Subcutaneous adipose tissue (tissue), 4 donors: ENCODE data around the gene STAC3. TPM values are rescaled to one million over a fixed set of nuclear protein-coding genes. Genes with fewer than 3 reads are reported as not detected.

Source experiments
- total RNA-seq, 4 donors: library from RNA; depleted of rRNA; stranded (reverse); fragments of >200 nt; gene quantifications; one replicate each; pipeline ENCODE4 v1.1.0, GENCODE V29; 2016
- TF ChIP-seq, protein P1 (sequence below): fragments of 450-650 bp; IDR thresholded peaks from one replicate; pipeline ENCODE4 v1.5.1; 2016; ENCODE audit warnings: low read depth, mild to moderate bottlenecking, control low read depth, antibody characterized with exemption, moderate library complexity

The STAC3 gene
- total RNA-seq, 4 donors from 2014 or later = 2.2 to 7.8 (median 3.7) TPM

DNA sequence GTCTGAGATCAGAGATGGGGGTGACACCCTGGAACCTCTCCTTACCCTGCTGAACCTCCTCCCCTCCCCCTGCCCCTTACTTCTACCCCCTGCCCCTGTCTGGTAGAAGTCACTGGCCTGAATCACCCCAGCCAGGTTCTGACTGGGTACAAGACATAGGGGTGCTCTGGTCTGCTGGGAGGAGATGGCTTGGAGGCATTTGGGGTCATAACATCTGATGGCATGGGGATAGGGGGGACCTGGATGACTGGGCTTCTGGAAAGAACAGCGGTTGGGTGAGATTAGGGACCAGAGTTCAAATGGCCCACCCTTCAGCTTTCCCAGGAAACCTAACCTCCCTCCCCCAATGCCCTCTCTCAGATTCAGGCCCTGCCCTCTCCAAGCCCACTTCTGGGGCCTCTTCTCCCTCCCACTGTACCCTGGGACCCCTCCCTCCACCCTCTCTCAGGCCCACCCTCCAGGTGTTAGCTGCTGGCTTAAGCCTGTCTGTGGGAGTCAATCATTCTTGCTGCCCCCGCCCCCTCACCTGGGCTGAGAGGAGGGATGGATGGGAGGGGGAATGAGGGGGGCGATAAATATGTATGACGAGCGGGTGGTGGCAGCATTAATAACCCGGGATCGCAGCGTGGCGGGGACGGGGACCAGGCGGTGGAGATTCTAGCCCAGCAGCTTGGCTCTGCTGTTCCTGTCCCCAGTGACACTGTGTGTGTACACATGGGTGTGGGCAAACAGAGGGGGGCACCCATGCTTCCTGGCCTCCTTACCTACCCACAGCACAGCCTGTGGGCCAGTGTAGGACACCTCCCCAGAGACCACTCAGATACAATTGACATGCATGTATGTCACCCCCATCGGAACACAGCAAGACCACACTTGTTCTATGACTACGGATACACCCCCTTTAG is 28.4 kb downstream of the STAC3 start:
- TF ChIP-seq, protein P1, sequence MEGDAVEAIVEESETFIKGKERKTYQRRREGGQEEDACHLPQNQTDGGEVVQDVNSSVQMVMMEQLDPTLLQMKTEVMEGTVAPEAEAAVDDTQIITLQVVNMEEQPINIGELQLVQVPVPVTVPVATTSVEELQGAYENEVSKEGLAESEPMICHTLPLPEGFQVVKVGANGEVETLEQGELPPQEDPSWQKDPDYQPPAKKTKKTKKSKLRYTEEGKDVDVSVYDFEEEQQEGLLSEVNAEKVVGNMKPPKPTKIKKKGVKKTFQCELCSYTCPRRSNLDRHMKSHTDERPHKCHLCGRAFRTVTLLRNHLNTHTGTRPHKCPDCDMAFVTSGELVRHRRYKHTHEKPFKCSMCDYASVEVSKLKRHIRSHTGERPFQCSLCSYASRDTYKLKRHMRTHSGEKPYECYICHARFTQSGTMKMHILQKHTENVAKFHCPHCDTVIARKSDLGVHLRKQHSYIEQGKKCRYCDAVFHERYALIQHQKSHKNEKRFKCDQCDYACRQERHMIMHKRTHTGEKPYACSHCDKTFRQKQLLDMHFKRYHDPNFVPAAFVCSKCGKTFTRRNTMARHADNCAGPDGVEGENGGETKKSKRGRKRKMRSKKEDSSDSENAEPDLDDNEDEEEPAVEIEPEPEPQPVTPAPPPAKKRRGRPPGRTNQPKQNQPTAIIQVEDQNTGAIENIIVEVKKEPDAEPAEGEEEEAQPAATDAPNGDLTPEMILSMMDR = no peak

DNA sequence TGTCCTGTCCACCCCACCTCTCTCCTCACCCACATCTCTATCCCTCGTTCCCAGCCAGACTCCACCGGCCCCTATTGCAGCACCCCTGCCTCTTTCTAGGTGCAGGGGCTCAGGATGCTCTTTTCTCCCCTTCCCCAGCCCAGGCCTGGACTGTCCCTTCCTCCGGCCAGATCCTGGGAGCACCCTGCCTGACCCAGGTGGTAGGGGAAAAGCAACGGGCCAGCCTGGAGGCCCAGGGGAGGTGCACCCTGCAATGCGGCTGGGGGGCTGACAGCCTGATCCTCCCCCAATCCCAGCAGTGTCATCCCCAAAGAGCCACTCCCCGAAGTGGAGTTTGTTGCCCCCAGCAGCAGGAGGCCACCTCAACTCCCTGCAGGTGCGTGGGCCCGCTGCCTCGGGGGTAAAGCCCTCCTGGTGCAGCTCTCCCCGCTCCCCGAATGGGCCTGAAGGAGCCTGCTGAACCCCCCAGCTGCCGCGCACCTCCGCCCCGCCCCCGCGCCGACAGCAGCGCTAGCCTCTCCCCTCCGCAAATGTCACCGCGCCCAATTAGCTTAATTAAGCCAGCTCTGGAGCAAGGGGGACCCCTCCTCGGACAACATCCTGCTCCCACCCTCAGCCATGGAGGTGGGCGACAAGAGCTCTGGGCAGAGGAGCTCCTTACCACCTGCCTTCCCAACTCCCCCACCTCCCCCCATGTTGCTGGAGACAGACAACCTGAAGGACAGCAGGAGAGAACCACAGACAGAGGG is 29.6 kb downstream of the STAC3 start:
- TF ChIP-seq, protein P1 = no peak

DNA sequence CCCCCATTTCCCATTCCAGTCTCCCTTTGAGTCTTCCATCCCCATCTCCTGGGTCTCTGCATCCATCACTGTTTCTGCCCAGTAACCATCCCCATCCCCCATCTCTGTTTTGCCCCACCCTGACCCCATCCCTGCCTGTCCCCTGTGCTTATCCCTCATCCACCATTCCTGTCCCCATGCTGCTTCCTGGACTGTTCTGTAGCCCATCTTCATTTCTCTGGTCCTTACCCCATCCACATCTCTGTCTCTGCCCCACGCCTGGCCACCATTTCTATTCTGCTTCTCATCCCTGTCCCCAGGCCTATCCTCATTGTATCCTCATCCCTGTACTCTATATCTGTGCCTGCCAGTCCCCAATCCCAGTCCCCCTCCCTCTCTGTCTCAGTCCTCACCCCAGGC is 30.2 kb downstream of the STAC3 start:
- TF ChIP-seq, protein P1 = no peak

DNA sequence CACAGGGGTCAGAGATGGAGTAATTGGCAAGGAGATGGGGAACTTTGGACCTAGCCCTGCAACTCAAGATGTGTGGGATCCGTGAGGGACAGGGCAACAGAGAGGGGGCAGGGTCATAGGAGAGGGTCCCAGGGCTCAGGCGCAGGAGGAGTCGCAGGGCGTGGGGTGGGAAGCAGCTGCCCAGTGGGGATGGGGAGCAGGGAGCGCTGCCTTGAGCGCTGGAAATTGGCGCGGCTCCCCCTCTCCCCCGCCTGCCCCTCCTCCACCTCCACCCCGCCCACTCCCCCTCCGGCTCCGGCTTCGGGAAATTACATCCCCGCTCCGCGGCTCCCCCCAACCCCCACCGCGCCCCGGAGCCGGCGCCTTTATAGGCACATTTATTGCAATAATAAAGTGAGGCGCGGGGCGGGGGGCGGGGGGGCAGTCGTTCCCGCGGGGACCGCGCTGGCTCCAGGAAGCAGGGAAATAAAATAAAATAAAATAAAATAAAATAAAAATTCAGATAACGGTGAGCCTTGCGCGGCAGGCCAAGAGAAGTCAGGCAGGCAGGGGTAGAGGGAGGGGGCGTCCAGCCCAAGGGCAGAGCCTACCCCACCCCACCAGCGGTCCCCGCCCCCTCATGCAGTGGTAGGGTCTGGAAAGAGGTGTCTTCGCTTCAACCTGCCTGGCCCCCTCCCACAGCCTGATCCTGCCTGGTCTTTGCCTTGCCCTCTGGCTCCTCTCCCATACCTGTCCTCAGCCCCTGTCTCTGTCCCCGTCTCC is 30.8 kb downstream of the STAC3 start:
- TF ChIP-seq, protein P1 = no peak

DNA sequence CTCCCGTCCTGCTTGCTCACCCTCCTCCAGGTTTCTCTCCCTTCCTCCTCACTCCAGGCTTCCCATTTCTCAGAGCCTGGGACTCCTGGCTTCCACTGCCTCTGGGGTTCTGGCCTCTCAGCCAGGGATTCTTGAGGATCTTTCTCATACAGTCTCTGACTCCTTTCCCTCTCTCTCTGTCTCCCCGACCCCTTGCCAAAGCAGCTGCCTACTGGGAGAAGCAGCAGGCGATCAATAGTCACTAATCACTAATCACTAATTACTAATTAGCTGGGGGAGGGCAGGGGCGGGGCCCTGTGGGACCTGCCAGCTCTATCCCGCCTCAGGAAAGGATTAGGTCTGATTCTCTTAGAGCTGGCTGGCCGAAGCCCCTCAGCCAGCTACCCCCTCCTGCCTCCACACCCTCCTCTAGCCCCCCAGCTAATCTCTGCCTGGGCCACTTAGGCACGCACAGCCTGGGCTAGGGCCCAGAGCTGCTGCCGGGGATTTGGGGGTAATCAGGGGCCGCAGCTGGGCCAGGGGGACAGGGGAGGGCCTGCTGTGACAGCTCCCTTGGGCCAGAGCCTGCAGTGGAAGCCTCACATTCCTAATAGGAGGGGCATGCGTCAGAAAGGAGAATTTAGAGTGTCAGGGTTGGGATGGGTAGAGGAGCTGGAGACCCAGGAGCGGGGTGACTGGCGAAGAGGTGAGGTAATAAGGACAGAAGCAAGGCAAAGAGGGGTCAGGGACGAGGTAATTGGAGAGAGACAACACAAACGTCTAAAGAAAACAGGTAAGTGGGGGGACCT is 31.6 kb downstream of the STAC3 start:
- TF ChIP-seq, protein P1 = no peak

DNA sequence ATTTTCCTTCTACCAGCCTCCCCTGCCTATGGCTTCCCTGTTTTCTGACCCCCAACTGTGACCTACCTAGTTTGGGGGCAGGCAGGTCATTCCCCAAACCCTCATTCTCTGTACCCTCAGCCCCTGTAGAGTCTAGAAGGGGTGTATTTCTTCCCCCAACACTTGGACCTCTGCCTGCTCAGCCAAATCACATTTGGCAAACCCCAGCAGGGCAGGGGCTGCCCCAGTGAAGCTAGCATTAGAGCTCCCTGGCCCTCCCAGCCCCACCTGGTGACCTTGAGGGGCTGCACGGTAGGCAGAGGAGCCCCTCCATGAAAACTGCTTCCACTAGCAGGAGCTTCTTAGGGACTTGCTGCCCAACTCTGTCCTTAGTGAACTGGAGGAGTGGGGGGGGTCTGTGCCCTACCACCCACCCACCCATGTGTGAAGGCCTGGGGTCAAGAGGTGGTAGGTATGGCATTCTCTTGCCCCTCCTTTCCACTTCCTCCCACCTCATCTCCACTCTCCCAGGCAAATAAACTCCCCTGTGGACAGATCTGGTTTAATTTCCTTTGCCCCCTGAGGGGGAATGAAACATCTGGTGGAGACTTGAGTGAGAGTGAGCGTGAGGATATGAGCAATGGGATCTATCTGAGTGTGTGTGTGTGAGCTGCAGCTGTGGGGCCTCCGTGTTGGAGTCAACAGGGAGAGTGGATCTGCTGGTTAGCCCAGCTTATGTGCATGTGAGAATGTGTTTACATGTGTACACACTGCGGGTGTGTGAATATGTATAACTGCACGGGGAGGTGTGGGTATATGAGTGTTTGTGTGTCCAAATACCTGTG is 32.7 kb downstream of the STAC3 start:
- TF ChIP-seq, protein P1 = no peak
